ENCODE measurements around the gene LRRC4.

The LRRC4 gene

GRCh38 chr7:128030654-128031611 lies at the start of gene LRRC4:
Gene LRRC4 (minus strand): TSS chr7:128031437. CDS start chr7:128030640, 797 bp downstream.
- in situ Hi-C loops (cut with MboI; ENCODE audit: low sequenced_read_pairs), result no loop called here

DNA sequence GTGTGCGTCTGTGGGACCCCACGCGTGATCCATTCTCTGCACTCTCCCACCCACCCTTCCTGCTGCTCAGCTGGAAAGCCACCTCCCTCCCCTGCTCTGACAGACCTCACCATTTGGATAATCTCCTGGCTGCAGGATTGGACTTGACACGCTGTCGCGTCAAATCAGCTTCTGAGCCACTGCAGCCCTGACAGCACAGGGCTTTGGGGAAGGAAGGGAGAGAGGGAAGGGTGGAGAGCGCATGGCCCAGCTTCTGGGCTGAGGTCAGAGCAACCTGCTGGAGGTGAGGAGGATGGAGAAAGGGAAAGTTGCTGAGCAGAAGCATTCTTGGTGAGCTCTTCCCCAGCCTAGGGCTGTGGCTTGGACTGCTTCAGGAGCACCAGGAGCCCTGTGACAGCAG lies 48.9 kb upstream of the LRRC4 start:
- in situ Hi-C loops (cut with MboI; ENCODE audit: low sequenced_read_pairs), result no loop called here

- in situ Hi-C loops (cut with MboI; ENCODE audit: low sequenced_read_pairs), result no loop called here
These were observed 47.1 kb upstream of the LRRC4 start for GRCh38 chr7:128078309-128078708.

- in situ Hi-C loops (cut with MboI; ENCODE audit: low sequenced_read_pairs), result no loop called here
These were observed 45.6 kb upstream of the LRRC4 start for GRCh38 chr7:128076796-128077271.

GRCh38 chr7:128076196-128076795 lies 45.1 kb upstream of the LRRC4 start:
- in situ Hi-C loops (cut with MboI; ENCODE audit: low sequenced_read_pairs), result no loop called here

DNA sequence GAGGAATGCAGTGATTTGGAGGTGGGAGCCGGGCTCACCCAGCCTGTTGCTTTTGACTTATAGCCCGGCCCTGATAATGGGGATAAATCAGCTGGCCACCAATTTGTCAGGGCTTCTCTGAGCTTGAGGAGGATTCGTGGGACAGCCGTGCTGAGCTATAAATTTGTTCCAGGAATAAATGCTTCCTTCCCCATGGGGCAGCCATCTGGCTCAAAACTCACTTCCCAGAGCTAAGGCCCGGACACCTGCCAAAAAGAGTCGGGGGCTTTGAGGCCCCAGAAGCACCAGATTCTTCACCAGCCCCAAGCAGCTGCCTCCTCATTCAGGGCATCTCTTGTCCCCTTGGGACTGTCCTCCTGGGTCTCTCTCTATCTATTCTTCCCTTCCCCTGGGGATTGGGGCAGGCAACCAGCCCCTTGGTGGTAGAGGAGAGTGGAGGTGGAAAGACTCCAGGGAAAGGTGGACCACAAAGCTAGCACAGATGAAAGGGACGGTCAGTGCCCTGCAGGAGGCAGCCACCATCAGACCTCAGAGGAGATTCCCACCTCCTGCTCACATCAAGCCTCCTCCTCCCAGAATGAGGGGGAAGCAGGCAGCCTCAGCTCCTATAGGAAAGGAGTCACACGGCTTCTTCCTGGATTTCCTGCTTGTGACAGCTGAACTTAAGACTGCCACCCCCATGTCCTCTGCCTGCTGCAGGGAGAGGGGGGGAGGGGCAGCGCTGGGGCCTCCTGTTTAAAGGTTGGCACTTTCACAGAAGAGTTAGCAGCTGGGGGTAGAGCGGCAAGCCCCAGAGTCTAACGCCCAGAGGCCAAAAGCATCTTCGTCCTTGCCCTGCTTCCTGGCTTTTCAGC lies 44.2 kb upstream of the LRRC4 start:
- in situ Hi-C loops (cut with MboI; ENCODE audit: low sequenced_read_pairs), result no loop called here

DNA sequence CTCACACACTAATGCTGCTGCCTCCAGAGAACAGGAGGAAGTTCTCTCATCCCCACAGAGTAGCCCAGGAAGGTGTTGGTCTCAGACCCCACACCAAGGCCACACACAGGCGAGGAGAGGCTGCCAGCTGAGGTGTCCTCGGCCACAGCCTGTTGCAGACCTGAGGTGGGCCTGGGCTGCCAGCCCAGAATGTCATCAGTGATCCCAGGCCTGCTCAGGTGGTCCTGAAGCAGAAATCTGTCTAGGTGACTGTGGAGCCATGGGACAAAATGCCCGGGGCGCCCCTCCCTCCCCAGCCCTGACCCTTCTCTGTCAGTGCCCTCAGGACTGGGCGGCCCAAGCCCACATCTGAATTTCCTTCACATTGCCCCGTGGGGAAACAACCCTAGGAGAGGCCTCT lies 43.5 kb upstream of the LRRC4 start:
- in situ Hi-C loops (cut with MboI; ENCODE audit: low sequenced_read_pairs), result no loop called here

DNA sequence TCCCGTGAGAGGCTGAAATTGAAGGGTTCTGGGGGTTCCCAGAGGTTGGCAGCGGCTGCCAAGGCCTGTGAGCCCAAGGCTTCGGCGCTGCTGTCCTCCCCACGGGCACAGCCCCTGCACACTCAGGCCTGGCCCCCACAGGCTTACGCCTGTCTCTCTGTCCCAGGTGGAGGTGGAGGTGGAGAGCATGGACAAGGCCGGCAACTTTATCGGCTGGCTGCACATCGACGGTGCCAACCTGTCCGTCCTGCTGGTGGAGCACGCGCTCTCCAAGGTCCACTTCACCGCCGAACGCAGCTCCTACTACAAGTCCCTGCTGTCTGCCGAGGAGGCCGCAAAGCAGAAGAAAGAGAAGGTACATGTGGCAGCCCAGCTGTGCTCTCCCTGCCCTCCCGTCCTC lies 43.1 kb upstream of the LRRC4 start:
- in situ Hi-C loops (cut with MboI; ENCODE audit: low sequenced_read_pairs), result no loop called here

- in situ Hi-C loops (cut with MboI; ENCODE audit: low sequenced_read_pairs), result no loop called here
These were observed 42.6 kb upstream of the LRRC4 start for GRCh38 chr7:128073671-128074310.

GRCh38 chr7:128071801-128072200 lies 40.6 kb upstream of the LRRC4 start:
- in situ Hi-C loops (cut with MboI; ENCODE audit: low sequenced_read_pairs), result no loop called here

DNA sequence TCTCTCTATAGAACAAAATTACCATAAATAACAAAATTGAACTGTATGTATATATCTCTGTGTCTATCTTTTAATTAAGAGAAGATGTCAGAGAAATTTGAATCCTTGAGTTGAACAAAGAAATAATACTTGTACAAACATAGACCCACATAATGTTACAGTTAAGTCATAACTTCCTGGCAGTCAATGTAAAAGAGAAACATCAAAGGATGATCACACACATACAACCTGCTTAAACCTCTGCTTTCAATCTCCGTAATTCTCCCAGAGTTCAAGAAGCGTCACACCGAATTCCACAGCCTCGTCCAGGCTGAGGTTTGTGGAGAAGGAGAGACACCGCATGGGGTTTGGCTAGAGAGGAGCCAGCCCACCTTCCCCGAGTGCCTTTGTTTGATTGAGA lies 40.1 kb upstream of the LRRC4 start:
- in situ Hi-C loops (cut with MboI; ENCODE audit: low sequenced_read_pairs), result no loop called here

DNA sequence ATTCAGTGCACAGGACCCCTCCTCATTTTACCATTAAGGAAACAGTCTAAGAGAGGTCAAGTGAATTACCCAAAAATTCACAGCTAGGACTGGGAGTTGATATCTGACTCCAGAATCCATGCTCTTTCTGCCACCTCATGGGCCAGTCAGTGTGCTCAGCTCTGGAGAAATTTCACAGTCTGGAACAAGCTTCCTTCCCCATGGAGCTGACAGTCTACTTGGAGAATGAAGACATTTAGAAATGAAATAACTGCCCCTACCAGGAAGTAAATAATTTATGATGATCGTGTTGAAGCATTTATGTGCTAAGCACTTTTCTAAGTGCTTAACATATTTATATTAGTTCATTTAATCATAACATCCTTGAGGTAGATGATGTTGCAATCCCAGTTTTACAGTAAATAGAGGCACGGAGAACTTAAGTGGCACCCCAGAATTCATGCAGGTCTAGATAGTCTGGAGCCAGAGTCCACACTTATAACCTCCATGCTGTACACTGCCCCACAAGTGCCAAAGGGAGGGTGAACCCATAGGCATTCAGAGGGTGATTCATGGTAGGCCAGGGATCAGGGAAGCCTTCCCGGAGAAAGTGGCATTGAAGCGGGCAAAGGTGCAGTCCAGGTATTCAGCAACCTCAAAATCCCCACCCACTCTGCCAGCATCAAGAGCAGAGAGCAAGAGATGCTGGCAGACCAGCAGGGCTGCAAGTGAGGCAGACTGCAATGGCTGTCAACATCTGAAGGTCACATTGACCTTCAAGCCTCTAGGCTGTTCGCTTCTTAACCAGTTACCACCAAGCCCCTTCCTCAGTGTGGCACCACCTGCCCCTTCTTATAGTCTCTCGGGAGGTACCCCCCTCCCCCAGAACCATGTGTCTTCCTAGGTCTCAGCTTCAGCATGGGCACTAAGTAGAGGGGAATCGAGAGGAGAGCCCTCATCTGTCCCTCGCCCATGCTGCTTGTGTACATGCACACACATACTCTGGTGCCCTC lies 38.4 kb upstream of the LRRC4 start:
- in situ Hi-C loops (cut with MboI; ENCODE audit: low sequenced_read_pairs), result no loop called here

DNA sequence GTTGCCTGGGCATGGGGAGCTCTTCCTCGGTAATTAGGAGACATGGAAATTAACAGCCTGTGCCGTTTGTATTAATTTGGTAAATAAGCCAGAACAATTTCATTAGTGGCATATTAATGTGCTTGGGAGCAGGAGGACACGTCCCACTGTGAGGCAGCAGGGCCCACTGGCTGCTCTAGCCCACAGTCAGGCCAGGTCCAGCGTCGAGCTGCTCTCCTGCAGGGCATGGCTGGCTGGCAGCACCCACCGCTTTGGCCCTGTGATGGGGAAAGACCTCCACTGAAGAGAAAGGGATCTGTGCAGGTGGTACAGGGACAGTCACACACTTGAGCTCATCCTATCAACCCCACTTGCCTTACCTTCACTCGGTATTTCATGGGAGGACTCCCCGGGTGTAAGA lies 37.5 kb upstream of the LRRC4 start:
- in situ Hi-C loops (cut with MboI; ENCODE audit: low sequenced_read_pairs), result no loop called here

DNA sequence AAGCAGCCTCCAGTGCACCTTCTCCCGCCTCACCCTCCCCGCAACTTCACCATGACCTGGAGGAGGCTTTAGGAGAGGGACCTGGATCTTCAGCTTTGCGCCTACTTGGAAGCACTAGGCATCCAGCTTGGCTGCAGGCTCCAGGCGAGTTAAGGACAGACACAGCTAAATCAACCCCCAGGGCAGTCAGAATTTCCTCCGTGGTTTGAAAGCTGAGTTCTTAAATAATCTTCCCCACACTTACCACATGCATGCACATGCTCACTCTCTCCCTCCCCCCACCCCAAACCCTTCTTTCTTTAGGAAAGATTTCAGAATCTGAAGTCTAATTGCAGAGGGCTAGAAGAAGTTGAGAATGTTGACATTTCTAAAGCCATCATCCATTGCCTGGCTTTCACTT lies 36.7 kb upstream of the LRRC4 start:
- in situ Hi-C loops (cut with MboI; ENCODE audit: low sequenced_read_pairs), result no loop called here

- in situ Hi-C loops (cut with MboI; ENCODE audit: low sequenced_read_pairs), result no loop called here
These were observed 35.6 kb upstream of the LRRC4 start for GRCh38 chr7:128066858-128067257.

DNA sequence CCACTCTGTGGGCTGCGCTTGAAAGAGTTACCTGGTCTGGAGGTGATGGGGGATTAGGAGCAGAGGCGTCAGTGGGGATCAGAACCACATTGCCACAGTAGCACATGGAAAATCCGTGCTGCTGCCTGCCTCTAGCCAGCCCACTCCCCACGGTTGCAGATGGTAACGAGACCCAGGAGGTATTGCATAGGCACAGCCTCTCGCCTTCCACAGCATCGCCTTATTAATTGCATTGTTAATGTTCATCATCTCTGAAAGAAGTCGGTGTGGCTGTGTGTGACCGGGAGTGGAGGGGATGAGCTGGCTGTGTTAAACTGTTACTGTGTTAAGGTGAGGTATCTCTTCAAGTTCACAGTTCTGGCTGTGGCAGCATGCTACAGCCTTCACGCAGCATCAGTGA lies 35.2 kb upstream of the LRRC4 start:
- in situ Hi-C loops (cut with MboI; ENCODE audit: low sequenced_read_pairs), result no loop called here

DNA sequence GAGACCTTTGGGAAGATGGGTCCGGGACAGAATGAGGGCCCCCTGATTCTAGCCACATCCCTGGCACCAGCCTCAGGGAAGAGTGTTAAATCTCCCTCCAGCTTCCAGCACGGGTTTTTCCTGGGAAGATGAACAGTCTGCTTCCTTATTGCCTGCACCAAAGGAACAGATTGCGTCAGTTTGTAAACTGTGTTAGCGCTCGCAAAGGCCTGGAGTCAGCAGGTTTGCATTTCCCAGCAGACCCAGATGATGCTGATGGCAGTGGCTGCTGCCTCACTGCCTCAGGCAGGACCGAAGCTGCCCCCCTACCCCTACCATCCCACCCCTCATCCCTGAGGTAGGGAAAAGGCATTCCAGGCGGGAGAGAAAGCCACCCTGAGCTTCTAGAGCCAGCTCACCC lies 34.6 kb upstream of the LRRC4 start:
- in situ Hi-C loops (cut with MboI; ENCODE audit: low sequenced_read_pairs), result no loop called here

- in situ Hi-C loops (cut with MboI; ENCODE audit: low sequenced_read_pairs), result no loop called here
These were observed 31.9 kb upstream of the LRRC4 start for GRCh38 chr7:128063088-128063487.

DNA sequence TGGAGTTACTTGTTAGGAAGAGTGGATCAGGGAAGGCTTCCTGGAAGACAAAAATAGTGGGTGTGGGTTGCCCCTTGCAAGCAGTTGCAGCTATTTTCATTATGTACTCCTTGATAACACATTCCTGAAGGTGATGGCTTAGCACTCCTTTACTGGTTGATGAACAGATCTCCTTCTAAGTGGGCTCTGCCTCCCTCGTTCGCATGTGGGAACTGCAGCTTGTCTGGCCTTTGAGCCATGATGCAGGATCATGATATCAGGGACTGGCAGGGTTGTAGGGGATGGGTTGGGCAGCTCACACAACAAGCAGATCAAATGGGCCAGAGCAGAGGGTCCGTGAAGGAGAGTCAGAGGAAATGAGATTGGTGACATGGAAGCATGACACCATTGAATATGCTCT lies 28.8 kb upstream of the LRRC4 start:
- in situ Hi-C loops (cut with MboI; ENCODE audit: low sequenced_read_pairs), result no loop called here
